Prostate gland (tissue), 2 donors: Measurements from ENCODE around the gene PPM1F. TPM values are rescaled to one million over a fixed set of nuclear protein-coding genes. Genes with fewer than 3 reads are reported as not detected.
"Not testable (repeated sequence)": the region's sequence is repeated elsewhere in the genome, so short reads cannot be mapped to it uniquely, and the experiment has no call there.

Experiments
- DNase-seq: peaks from one replicate; pipeline ENCODE4 v3.0.0-alpha.2; 2019; ENCODE audit warnings: low spot score
- H3K27ac ChIP-seq, 2 donors: fragments of 200-600 bp; sonication (generic); 2 replicates each; pipeline ENCODE4 v1.5.1; 2017 to 2019
- H3K27me3 ChIP-seq: fragments of 200-600 bp; sonication (generic); replicated peaks from 2 replicates; pipeline ENCODE4 v1.5.1; 2019; ENCODE audit not compliant: insufficient read depth
- H3K36me3 ChIP-seq, 2 donors: fragments of 200-600 bp; sonication (generic); 1 replicate in 1 of 2; 2 replicates in 1 of 2; pipeline versions ENCODE4 v1.5.1 to v1.8.1; 2017 to 2019
- H3K4me1 ChIP-seq: fragments of 200-600 bp; sonication (generic); replicated peaks from 2 replicates; pipeline ENCODE4 v1.5.1; 2019
- H3K4me3 ChIP-seq, 2 donors: fragments of 200-600 bp; sonication (generic); 2 replicates each; pipeline ENCODE4 v1.5.1; 2017 to 2019
- H3K9me3 ChIP-seq: fragments of 200-600 bp; sonication (generic); 2 replicates; pipeline ENCODE4 v1.5.1; 2017
- POLR2A ChIP-seq: fragments of 450-650 bp; IDR thresholded peaks from one replicate; pipeline ENCODE4 v1.6.1; 2016; ENCODE audit warnings: antibody characterized with exemption, mild to moderate bottlenecking
- POLR2AphosphoS5 ChIP-seq: sonication (generic); formaldehyde crosslinking; IDR thresholded peaks from one replicate; pipeline ENCODE4 v1.6.1; 2017; ENCODE audit warnings: antibody characterized with exemption
- WGBS: methylation state at CpG from one replicate; pipeline ENCODE4 v1.1.5; 2018; 5-methylcytosine and 5-hydroxymethylcytosine counted together
- intact Hi-C: fragments of 100-400 bp; cut with DNase I; formaldehyde crosslinking; loops from one replicate; pipeline ENCODE4 v1.14.2; 2022
- total RNA-seq, 2 donors: library from RNA; depleted of rRNA; stranded (reverse); fragments of >200 nt; gene quantifications; one replicate each; pipeline ENCODE4 v1.1.0, GENCODE V29; 2016
- TF ChIP-seq, protein P1 (sequence below), 4 experiments: fragments of 200-600 bp in 2 of 4; fragments of 450-650 bp in 2 of 4; sonication (generic) in 2 of 4; IDR thresholded peaks; 1 replicate in 3 of 4; 2 replicates in 1 of 4; pipeline ENCODE4 v1.5.1; 2016 to 2019; ENCODE audit warnings: antibody characterized with exemption in 4 of 4, mild to moderate bottlenecking in 2 of 4, moderate library complexity in 2 of 4

The PPM1F gene
- total RNA-seq, 2 donors from 2014 or later, result 16.8 to 31.6 TPM

DNA sequence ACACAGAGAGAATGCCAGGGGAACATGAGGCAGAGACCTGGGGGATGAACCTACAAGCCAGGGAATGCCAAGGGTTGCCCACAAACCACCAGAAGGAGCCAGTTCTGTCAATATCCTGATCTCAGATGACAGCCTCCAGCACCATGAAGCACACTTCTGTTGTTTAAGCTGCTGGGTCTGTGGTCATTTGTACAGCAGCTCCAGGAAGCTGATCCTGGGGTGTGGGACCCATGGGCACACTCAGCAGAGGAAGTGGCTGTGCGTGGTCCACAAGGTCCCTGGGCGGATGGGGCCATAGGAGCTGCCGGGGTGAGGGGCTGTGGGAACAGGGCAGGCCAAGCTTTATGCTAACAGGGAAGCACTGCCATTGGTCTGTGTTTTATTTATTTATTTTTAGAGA is 12.1 kb downstream of the PPM1F start:
- Histone ChIP-seq H3K36me3 (peaks cover 0 to 4% of the 10 kb centered on the region in 2 donors), H3K27me3 (no peaks in the 10 kb centered on the region), H3K9me3 (no peaks in the 10 kb centered on the region), H3K27ac (peak overlapping the region in 1 of 2 donors; percentile 90), H3K4me3 (no peak overlapping the region), H3K4me1 (peaks cover 16% of the 10 kb centered on the region)
- intact Hi-C loops, result no loop called here
- no peak for TF ChIP-seq POLR2AphosphoS5
- TF ChIP-seq, protein P1, sequence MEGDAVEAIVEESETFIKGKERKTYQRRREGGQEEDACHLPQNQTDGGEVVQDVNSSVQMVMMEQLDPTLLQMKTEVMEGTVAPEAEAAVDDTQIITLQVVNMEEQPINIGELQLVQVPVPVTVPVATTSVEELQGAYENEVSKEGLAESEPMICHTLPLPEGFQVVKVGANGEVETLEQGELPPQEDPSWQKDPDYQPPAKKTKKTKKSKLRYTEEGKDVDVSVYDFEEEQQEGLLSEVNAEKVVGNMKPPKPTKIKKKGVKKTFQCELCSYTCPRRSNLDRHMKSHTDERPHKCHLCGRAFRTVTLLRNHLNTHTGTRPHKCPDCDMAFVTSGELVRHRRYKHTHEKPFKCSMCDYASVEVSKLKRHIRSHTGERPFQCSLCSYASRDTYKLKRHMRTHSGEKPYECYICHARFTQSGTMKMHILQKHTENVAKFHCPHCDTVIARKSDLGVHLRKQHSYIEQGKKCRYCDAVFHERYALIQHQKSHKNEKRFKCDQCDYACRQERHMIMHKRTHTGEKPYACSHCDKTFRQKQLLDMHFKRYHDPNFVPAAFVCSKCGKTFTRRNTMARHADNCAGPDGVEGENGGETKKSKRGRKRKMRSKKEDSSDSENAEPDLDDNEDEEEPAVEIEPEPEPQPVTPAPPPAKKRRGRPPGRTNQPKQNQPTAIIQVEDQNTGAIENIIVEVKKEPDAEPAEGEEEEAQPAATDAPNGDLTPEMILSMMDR (IDR thresholded peaks at IDR 0.05), result no peak
- no peak for TF ChIP-seq POLR2A
- WGBS, result 71% methylated on average over 3 of the region's 3 CpGs
- no peak for DNase-seq

DNA sequence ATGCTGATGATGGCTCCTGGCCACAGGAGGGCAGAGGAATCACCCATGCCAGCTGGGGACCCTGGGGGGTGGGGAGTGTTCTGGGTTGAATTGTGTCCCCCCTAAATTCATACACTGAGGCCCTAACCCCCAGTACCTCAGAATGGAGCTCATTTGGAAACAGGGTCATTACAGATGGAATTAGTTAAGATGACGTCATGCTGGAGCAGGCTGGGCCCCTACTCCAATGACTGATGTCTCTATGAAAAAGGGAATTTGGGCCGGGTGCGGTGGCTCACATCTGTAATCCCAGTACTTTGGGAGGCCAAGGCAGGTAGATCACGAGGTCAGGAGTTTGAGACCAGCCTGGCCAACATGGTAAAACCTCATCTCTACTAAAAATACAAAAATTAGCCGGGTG is 12.7 kb downstream of the PPM1F start:
- H3K27me3 ChIP-seq, H3K4me3 ChIP-seq, intact Hi-C loops, H3K36me3 ChIP-seq, H3K9me3 ChIP-seq, DNase-seq: not testable (repeated sequence)
- Histone ChIP-seq H3K4me1 (peaks cover 16% of the 10 kb centered on the region), H3K27ac (peak overlapping the region; percentile 90)
- WGBS, result 78% methylated on average over 5 of the region's 5 CpGs

DNA sequence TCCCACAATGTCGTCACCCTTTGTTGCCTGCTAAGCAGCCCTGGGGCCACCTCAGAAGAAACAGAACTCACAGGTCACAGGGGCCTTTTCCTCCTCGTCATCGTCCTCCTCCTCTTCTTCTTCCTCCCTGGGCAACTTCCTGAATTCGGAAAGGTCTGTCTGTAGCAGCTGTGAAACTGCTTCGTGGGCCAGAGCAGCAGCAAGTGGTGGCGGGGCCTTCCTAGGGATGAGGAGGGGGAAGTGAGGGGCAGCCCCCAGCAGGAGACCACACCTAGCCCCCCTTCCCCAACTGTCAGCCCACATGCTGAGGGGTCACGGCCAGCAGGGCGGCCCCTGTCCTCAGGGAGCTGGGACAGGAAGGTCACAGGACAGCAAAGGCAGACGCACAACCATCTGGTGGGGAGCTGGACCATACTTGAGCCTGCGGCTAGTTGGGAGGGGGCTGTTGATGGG is 13.2 kb downstream of the PPM1F start:
- Histone ChIP-seq H3K4me1 (peaks cover 16% of the 10 kb centered on the region), H3K4me3 (no peak overlapping the region), H3K27me3 (no peaks in the 10 kb centered on the region), H3K36me3 (no peaks in the 10 kb centered on the region), H3K27ac (peak overlapping the region; percentile 90), H3K9me3 (no peaks in the 10 kb centered on the region)
- DNase-seq, result no peak
- TF ChIP-seq POLR2A (no peak), POLR2AphosphoS5 (no peak)
- TF ChIP-seq, protein P1 (IDR thresholded peaks at IDR 0.05), result no peak
- 75% methylated on average over 10 of the region's 10 CpGs for WGBS
- intact Hi-C loops, result no loop called here

DNA sequence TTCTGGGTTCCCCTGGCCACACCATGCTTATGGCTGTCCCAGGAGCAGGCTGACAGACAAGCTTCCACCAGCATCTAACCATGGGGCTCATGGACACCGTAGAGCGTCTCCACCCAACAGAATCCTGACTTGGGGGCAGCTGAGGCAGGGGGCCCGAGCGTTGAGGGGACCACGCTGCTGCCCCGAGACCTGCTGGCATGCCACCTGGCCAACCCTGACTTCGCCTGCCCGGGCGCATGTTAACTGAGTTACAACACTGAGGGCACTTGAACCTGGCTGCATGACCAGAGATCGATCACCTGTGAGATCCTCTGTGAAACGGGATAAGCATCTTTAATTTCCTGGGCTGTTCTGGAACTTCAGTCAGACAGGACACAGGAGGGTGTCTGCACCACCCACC is 13.7 kb downstream of the PPM1F start:
- Histone ChIP-seq H3K4me3 (no peak overlapping the region), H3K27me3 (no peaks in the 10 kb centered on the region), H3K9me3 (no peaks in the 10 kb centered on the region), H3K27ac (peak overlapping the region; percentile 90), H3K36me3 (no peaks in the 10 kb centered on the region), H3K4me1 (peaks cover 16% of the 10 kb centered on the region)
- intact Hi-C loops, result loop anchor here (1.0 kb wide), 1 partner anchor 226 kb away; no protein-coding TSS in a partner anchor
- TF ChIP-seq POLR2A, result no peak
- no peak for TF ChIP-seq POLR2AphosphoS5
- TF ChIP-seq, protein P1 (IDR thresholded peaks at IDR 0.05), result no peak
- 73% methylated on average over 11 of the region's 11 CpGs for WGBS
- DNase-seq, result no peak

DNA sequence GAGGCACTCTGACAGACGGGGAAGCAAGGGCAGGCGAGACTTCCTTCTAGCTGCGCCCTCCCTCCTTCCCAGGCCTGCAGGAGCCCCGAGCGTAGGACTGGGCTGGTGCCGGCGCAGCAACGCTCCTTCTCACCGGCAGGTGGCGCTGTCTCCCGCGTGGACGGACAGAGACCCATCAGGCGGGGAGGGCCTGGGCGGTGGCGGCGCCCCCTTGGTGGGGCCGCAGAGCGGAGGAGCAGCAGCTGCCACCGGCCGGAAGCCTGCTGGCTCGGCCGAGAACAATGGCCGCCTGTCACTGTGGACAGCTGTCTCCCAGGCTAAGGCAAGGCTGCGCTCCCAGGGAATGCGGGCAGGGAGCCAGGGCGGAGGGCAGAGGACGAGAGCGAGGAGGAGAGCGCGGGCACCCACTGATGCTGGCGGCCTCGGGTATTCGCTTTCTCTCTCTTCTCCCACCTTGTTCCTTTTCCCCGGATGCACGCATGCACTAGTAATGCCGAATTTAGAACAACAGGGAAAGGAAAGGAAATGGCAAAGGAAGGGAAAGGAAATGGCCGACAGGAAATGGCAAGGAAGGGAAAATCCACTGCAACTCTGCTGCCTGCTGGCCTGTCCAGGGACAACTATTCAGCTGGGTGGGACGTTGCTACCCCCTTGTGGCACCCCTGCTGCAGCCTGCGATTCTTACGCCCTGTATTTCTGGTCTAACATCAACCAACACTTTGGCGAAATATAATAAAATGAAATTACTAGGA is 14.4 kb downstream of the PPM1F start:
- 3% methylated on average over 26 of the region's 42 CpGs for WGBS
- Histone ChIP-seq H3K36me3 (peaks cover 0 to 2% of the 10 kb centered on the region in 2 donors), H3K4me3 (peak overlapping the region; percentile 51 to 60), H3K9me3 (no peaks in the 10 kb centered on the region), H3K27me3 (no peaks in the 10 kb centered on the region), H3K4me1 (peaks cover 16% of the 10 kb centered on the region), H3K27ac (peak overlapping the region; percentile 90)
- intact Hi-C loops, result loop anchor here (1.0 kb wide), 1 partner anchor 225 kb away; no protein-coding TSS in a partner anchor
- DNase-seq, result peak; percentile 89
- TF ChIP-seq POLR2A, result no peak
- peak; percentile 74 for TF ChIP-seq POLR2AphosphoS5
- TF ChIP-seq, protein P1 (IDR thresholded peaks at IDR 0.05), result peak; percentile 97 to 99 (median 99)
